ENCODE measurements around the gene SLC38A3.

Gene SLC38A3

GRCh38 chr3:50181985-50182384, 23.1 kb upstream of the SLC38A3 start:
- Histone ChIP-seq H2AK5ac (ENCODE audit: low read length) (no peak overlapping the region), H2BK5ac (ENCODE audit: low read depth, low read length, poor library complexity) (no peak overlapping the region)
- no CpG with 5 or more reads among the region's 5 CpGs for WGBS (ENCODE audit: extremely low coverage, insufficient coverage, insufficient read length)

GRCh38 chr3:50182533-50183099, 22.5 kb upstream of the SLC38A3 start:
- no peaks in the 10 kb centered on the region for H3K27me3 ChIP-seq (ENCODE audit: insufficient read depth, low read length)
- H3K79me1 ChIP-seq (ENCODE audit: low read length), result no peaks in the 10 kb centered on the region
- H2BK120ac ChIP-seq (ENCODE audit: insufficient read depth, low read length, poor library complexity), result no peak overlapping the region
- no peak overlapping the region for H2BK5ac ChIP-seq (ENCODE audit: low read depth, low read length, poor library complexity)
- WGBS (ENCODE audit: extremely low coverage, insufficient coverage, insufficient read length), result no CpG with 5 or more reads among the region's 26 CpGs
- H3K23ac ChIP-seq (ENCODE audit: low read length), result no peak overlapping the region
- peak; percentile 17 to 34 for DNase-seq
- H3K4me3 ChIP-seq (ENCODE audit: low read depth, low read length), result no peak overlapping the region
- H3K4me1 ChIP-seq (ENCODE audit: control insufficient read depth in 1 of 2, insufficient read depth in 2 of 2, low read length in 2 of 2), result peaks cover 13 to 16% of the 10 kb centered on the region in 2 experiments
- H2AFZ ChIP-seq (ENCODE audit: insufficient read depth, low read length, poor library complexity), result no peak overlapping the region
- no peaks in the 10 kb centered on the region for H3K79me2 ChIP-seq (ENCODE audit: control insufficient read depth, insufficient read depth, low read length, poor library complexity)
- H4K8ac ChIP-seq (ENCODE audit: low read depth, low read length), result no peak overlapping the region
- no peak overlapping the region for H3K9ac ChIP-seq (ENCODE audit: low read length)
- no peaks in the 10 kb centered on the region for H3K9me3 ChIP-seq (ENCODE audit: insufficient read depth, low read depth, low read length)
- H2AK5ac ChIP-seq (ENCODE audit: low read length), result no peak overlapping the region
- H3K27ac ChIP-seq (ENCODE audit: low read depth, low read length), result no peak overlapping the region
- H3K4me2 ChIP-seq (ENCODE audit: low read length), result no peak overlapping the region
- H4K91ac ChIP-seq (ENCODE audit: low read depth, low read length), result no peak overlapping the region
- H4K12ac ChIP-seq (ENCODE audit: low read depth, low read length), result no peak overlapping the region
- H3K18ac ChIP-seq (ENCODE audit: low read length), result no peak overlapping the region
- H3K14ac ChIP-seq (ENCODE audit: low read length), result no peak overlapping the region
- no peak overlapping the region for H2BK12ac ChIP-seq (ENCODE audit: low read length)
- peaks cover 26 to 34% of the 10 kb centered on the region in 2 experiments for H3K36me3 ChIP-seq (ENCODE audit: control insufficient read depth in 1 of 2, insufficient read depth in 2 of 2, low read length in 2 of 2)
- no peak overlapping the region for H3K4ac ChIP-seq (ENCODE audit: low read depth, low read length)

More at GRCh38 chr3:50181985-50182384, 23.1 kb upstream of the SLC38A3 start:
- H2AFZ ChIP-seq (ENCODE audit: insufficient read depth, low read length, poor library complexity), result no peak overlapping the region
- H3K79me2 ChIP-seq (ENCODE audit: control insufficient read depth, insufficient read depth, low read length, poor library complexity), result no peaks in the 10 kb centered on the region
- H3K27me3 ChIP-seq (ENCODE audit: insufficient read depth, low read length), result no peaks in the 10 kb centered on the region
- peak overlapping the region; percentile 38 for H3K4me3 ChIP-seq (ENCODE audit: low read depth, low read length)
- no peak overlapping the region for H3K27ac ChIP-seq (ENCODE audit: low read depth, low read length)
- H2BK120ac ChIP-seq (ENCODE audit: insufficient read depth, low read length, poor library complexity), result no peak overlapping the region
- H3K36me3 ChIP-seq (ENCODE audit: control insufficient read depth in 1 of 2, insufficient read depth in 2 of 2, low read length in 2 of 2), result peaks cover 28 to 36% of the 10 kb centered on the region in 2 experiments
- H3K18ac ChIP-seq (ENCODE audit: low read length), result no peak overlapping the region
- no peak overlapping the region for H4K91ac ChIP-seq (ENCODE audit: low read depth, low read length)
- peak; percentile 69 to 80 for DNase-seq
- H3K4ac ChIP-seq (ENCODE audit: low read depth, low read length), result no peak overlapping the region
- no peaks in the 10 kb centered on the region for H3K9me3 ChIP-seq (ENCODE audit: insufficient read depth, low read depth, low read length)
- H2BK12ac ChIP-seq (ENCODE audit: low read length), result no peak overlapping the region
- no peak overlapping the region for H3K9ac ChIP-seq (ENCODE audit: low read length)
- H4K12ac ChIP-seq (ENCODE audit: low read depth, low read length), result no peak overlapping the region
- no peak overlapping the region for H3K14ac ChIP-seq (ENCODE audit: low read length)
- peaks cover 13 to 16% of the 10 kb centered on the region in 2 experiments for H3K4me1 ChIP-seq (ENCODE audit: control insufficient read depth in 1 of 2, insufficient read depth in 2 of 2, low read length in 2 of 2)
- no peaks in the 10 kb centered on the region for H3K79me1 ChIP-seq (ENCODE audit: low read length)
- H3K4me2 ChIP-seq (ENCODE audit: low read length), result no peak overlapping the region
- H4K8ac ChIP-seq (ENCODE audit: low read depth, low read length), result no peak overlapping the region
- H3K23ac ChIP-seq (ENCODE audit: low read length), result no peak overlapping the region

GRCh38 chr3:50183755-50184154, 21.3 kb upstream of the SLC38A3 start:
- Histone ChIP-seq H3K18ac (ENCODE audit: low read length) (no peak overlapping the region), H2BK12ac (ENCODE audit: low read length) (no peak overlapping the region), H3K79me2 (ENCODE audit: control insufficient read depth, insufficient read depth, low read length, poor library complexity) (no peaks in the 10 kb centered on the region), H3K4ac (ENCODE audit: low read depth, low read length) (no peak overlapping the region), H3K4me1 (ENCODE audit: control insufficient read depth in 1 of 2, insufficient read depth in 2 of 2, low read length in 2 of 2) (peaks cover 13 to 16% of the 10 kb centered on the region in 2 experiments), H3K14ac (ENCODE audit: low read length) (no peak overlapping the region), H2AFZ (ENCODE audit: insufficient read depth, low read length, poor library complexity) (no peak overlapping the region), H3K36me3 (ENCODE audit: control insufficient read depth in 1 of 2, insufficient read depth in 2 of 2, low read length in 2 of 2) (peaks cover 32 to 38% of the 10 kb centered on the region in 2 experiments), H2AK5ac (ENCODE audit: low read length) (no peak overlapping the region), H3K4me2 (ENCODE audit: low read length) (no peak overlapping the region), H3K4me3 (ENCODE audit: low read depth, low read length) (no peak overlapping the region), H3K27ac (ENCODE audit: low read depth, low read length) (no peak overlapping the region), H4K8ac (ENCODE audit: low read depth, low read length) (no peak overlapping the region), H4K12ac (ENCODE audit: low read depth, low read length) (no peak overlapping the region), H4K91ac (ENCODE audit: low read depth, low read length) (no peak overlapping the region), H3K9me3 (ENCODE audit: insufficient read depth, low read depth, low read length) (no peaks in the 10 kb centered on the region), H3K9ac (ENCODE audit: low read length) (no peak overlapping the region), H3K79me1 (ENCODE audit: low read length) (no peaks in the 10 kb centered on the region), H3K27me3 (ENCODE audit: insufficient read depth, low read length) (no peaks in the 10 kb centered on the region), H2BK5ac (ENCODE audit: low read depth, low read length, poor library complexity) (no peak overlapping the region), H2BK120ac (ENCODE audit: insufficient read depth, low read length, poor library complexity) (no peak overlapping the region), H3K23ac (ENCODE audit: low read length) (no peak overlapping the region)
- WGBS (ENCODE audit: extremely low coverage, insufficient coverage, insufficient read length), result no CpG with 5 or more reads among the region's 6 CpGs
- no peak for DNase-seq

GRCh38 chr3:50184242-50184978, 20.7 kb upstream of the SLC38A3 start:
- Histone ChIP-seq H3K4me2 (ENCODE audit: low read length) (no peak overlapping the region), H2BK120ac (ENCODE audit: insufficient read depth, low read length, poor library complexity) (no peak overlapping the region), H3K14ac (ENCODE audit: low read length) (no peak overlapping the region), H3K36me3 (ENCODE audit: control insufficient read depth in 1 of 2, insufficient read depth in 2 of 2, low read length in 2 of 2) (peaks cover 32 to 38% of the 10 kb centered on the region in 2 experiments), H3K18ac (ENCODE audit: low read length) (no peak overlapping the region), H3K27me3 (ENCODE audit: insufficient read depth, low read length) (no peaks in the 10 kb centered on the region), H3K4ac (ENCODE audit: low read depth, low read length) (no peak overlapping the region), H2AK5ac (ENCODE audit: low read length) (no peak overlapping the region), H2BK5ac (ENCODE audit: low read depth, low read length, poor library complexity) (no peak overlapping the region), H3K9ac (ENCODE audit: low read length) (no peak overlapping the region), H3K27ac (ENCODE audit: low read depth, low read length) (no peak overlapping the region), H3K4me3 (ENCODE audit: low read depth, low read length) (no peak overlapping the region), H4K91ac (ENCODE audit: low read depth, low read length) (no peak overlapping the region), H4K8ac (ENCODE audit: low read depth, low read length) (no peak overlapping the region), H2AFZ (ENCODE audit: insufficient read depth, low read length, poor library complexity) (no peak overlapping the region), H3K79me2 (ENCODE audit: control insufficient read depth, insufficient read depth, low read length, poor library complexity) (no peaks in the 10 kb centered on the region), H4K12ac (ENCODE audit: low read depth, low read length) (no peak overlapping the region), H3K9me3 (ENCODE audit: insufficient read depth, low read depth, low read length) (no peaks in the 10 kb centered on the region), H3K79me1 (ENCODE audit: low read length) (no peaks in the 10 kb centered on the region), H2BK12ac (ENCODE audit: low read length) (no peak overlapping the region), H3K23ac (ENCODE audit: low read length) (no peak overlapping the region), H3K4me1 (ENCODE audit: control insufficient read depth in 1 of 2, insufficient read depth in 2 of 2, low read length in 2 of 2) (peaks cover 13 to 16% of the 10 kb centered on the region in 2 experiments)
- WGBS (ENCODE audit: extremely low coverage, insufficient coverage, insufficient read length), result no CpG with 5 or more reads among the region's 21 CpGs
- DNase-seq, result peak; percentile 50 to 73
